Mesendoderm (in vitro differentiated cells): ENCODE results near the gene ZNF423.

ENCODE experiments used
- DNase-seq: peaks from one replicate; pipeline ENCODE4 v3.0.0; 2013
- H2AK5ac ChIP-seq: 2 replicates; pipeline ENCODE4 v1.6.1; 2013; ENCODE audit warnings: low read length, inconsistent platforms
- H2BK120ac ChIP-seq: 2 replicates; pipeline ENCODE4 v1.6.1; 2013; ENCODE audit warnings: low read depth, mild to moderate bottlenecking, low read length, moderate library complexity, mixed read lengths
- H2BK15ac ChIP-seq: replicated peaks from 2 replicates; pipeline ENCODE4 v1.6.1; 2013; ENCODE audit warnings: low read depth, mild to moderate bottlenecking, moderate library complexity
- H2BK5ac ChIP-seq: 2 replicates; pipeline ENCODE4 v1.6.1; 2013; ENCODE audit warnings: low read length, inconsistent platforms
- H3K18ac ChIP-seq: 2 replicates; pipeline ENCODE4 v1.6.1; 2013; ENCODE audit warnings: mild to moderate bottlenecking, low read length, mixed read lengths
- H3K23ac ChIP-seq: one replicate; pipeline ENCODE4 v1.6.1; 2013; ENCODE audit warnings: low read length
- H3K27ac ChIP-seq: 2 replicates; pipeline ENCODE4 v1.5.1; 2013; ENCODE audit warnings: low read depth, mild to moderate bottlenecking, inconsistent platforms, low read length, moderate library complexity
- H3K27me3 ChIP-seq: 2 replicates; pipeline ENCODE4 v1.6.1; 2013; ENCODE audit warnings: low read length, control low read depth, mild to moderate bottlenecking, inconsistent platforms; ENCODE audit not compliant: insufficient read depth, poor library complexity
- H3K36me3 ChIP-seq: 2 replicates; pipeline ENCODE4 v1.6.1; 2013; ENCODE audit warnings: low read length, inconsistent platforms; ENCODE audit not compliant: control insufficient read depth, insufficient read depth
- H3K4ac ChIP-seq: one replicate; pipeline ENCODE4 v1.6.1; 2013; ENCODE audit warnings: low read depth, mild to moderate bottlenecking, low read length, moderate library complexity
- H3K4me1 ChIP-seq: 2 replicates; pipeline ENCODE4 v1.6.1; 2013; ENCODE audit warnings: low read depth, low read length, inconsistent platforms; ENCODE audit not compliant: control insufficient read depth
- H3K4me2 ChIP-seq: 2 replicates; pipeline ENCODE4 v1.6.1; 2013; ENCODE audit warnings: low read length
- H3K4me3 ChIP-seq: 2 replicates; pipeline ENCODE4 v1.5.1; 2013; ENCODE audit warnings: mild to moderate bottlenecking, low read length
- H3K56ac ChIP-seq: one replicate; pipeline ENCODE4 v1.6.1; 2013; ENCODE audit warnings: low read length
- H3K79me1 ChIP-seq: 2 replicates; pipeline ENCODE4 v1.6.1; 2013; ENCODE audit warnings: low read length, inconsistent platforms
- H3K79me2 ChIP-seq: 2 replicates; pipeline ENCODE4 v1.6.1; 2013; ENCODE audit warnings: mild to moderate bottlenecking, low read length; ENCODE audit not compliant: control insufficient read depth, insufficient read depth
- H3K9ac ChIP-seq: 2 replicates; pipeline ENCODE4 v1.6.1; 2013; ENCODE audit warnings: low read length, inconsistent platforms
- H4K5ac ChIP-seq: one replicate; pipeline ENCODE4 v1.6.1; 2013; ENCODE audit warnings: low read length
- H4K8ac ChIP-seq: one replicate; pipeline ENCODE4 v1.6.1; 2013; ENCODE audit warnings: low read depth, mild to moderate bottlenecking, control low read depth, low read length, moderate library complexity
- WGBS: extraction: QIAGEN DNeasy Blood & Tissue Kit; methylation state at CpG from one replicate; pipeline ENCODE4 v1.1.7; 2013; ENCODE audit warnings: low lambda C conversion rate, missing lambda C conversion rate; ENCODE audit not compliant: insufficient coverage; ENCODE audit errors: extremely low coverage; 5-methylcytosine and 5-hydroxymethylcytosine counted together

Gene ZNF423

DNA sequence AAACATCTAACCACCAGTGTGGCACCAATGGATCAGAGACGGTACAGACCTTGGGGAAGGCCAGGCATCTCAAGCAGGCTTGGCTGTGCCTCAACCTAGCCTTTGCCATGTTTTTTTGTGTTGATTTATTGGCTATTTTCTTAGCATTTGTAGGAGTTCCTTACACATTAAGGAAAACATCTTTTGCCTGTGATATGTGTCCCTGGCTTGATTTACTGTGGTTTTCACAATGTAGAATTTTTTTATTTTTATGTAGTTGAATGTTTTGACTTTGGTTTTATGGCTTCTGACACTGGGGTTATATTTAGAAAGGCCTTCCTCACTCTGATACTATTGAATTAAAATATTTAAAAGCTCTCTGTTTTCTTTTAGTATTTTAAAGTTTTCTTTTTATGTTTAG is 132.6 kb downstream of the ZNF423 start:
- Histone ChIP-seq H3K4me1 (peaks cover 2% of the 10 kb centered on the region), H3K56ac (no peak overlapping the region), H3K27me3 (no peaks in the 10 kb centered on the region), H3K79me2 (no peaks in the 10 kb centered on the region), H4K5ac (no peak overlapping the region), H2BK15ac (no peak overlapping the region), H3K4ac (no peak overlapping the region), H2BK5ac (no peak overlapping the region), H2AK5ac (no peak overlapping the region), H3K23ac (no peak overlapping the region), H4K8ac (no peak overlapping the region), H3K9ac (no peak overlapping the region), H3K36me3 (no peaks in the 10 kb centered on the region), H2BK120ac (no peak overlapping the region), H3K27ac (no peak overlapping the region), H3K4me3 (no peak overlapping the region), H3K79me1 (peaks cover 7% of the 10 kb centered on the region), H3K4me2 (no peak overlapping the region), H3K18ac (no peak overlapping the region)
- no peak for DNase-seq
- no CpG with 5 or more reads among the region's 1 CpG for WGBS

DNA sequence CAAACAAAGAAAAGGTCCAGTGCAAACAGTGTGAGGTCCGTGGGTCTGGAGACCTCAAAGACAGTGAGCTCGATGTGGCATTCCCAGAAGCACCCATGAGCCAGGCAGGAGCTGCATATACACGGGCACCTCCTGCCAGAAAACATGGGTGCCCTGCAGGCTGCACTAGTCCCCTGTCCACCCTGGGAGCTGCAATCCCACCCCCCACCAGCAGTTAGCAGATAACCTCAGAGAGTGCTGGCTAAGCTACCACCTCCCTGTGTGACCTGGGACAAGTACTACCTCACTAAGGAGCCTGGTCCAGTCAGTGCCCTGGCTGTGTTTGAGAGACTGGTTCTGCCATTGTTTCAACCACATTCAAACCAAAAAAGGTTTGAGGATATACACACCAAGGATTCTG is 135.7 kb downstream of the ZNF423 start:
- Histone ChIP-seq H3K18ac (no peak overlapping the region), H2AK5ac (no peak overlapping the region), H3K79me1 (peaks cover 8% of the 10 kb centered on the region), H2BK5ac (no peak overlapping the region), H4K8ac (no peak overlapping the region), H3K4ac (no peak overlapping the region), H3K27me3 (no peaks in the 10 kb centered on the region), H3K27ac (no peak overlapping the region), H3K9ac (no peak overlapping the region), H3K23ac (no peak overlapping the region), H3K56ac (no peak overlapping the region), H2BK120ac (no peak overlapping the region), H3K4me3 (no peak overlapping the region), H3K36me3 (no peaks in the 10 kb centered on the region), H3K4me2 (no peak overlapping the region), H2BK15ac (no peak overlapping the region), H3K4me1 (peaks cover 2% of the 10 kb centered on the region), H3K79me2 (no peaks in the 10 kb centered on the region), H4K5ac (no peak overlapping the region)
- peak; percentile 33 for DNase-seq
- no CpG with 5 or more reads among the region's 3 CpGs for WGBS

DNA sequence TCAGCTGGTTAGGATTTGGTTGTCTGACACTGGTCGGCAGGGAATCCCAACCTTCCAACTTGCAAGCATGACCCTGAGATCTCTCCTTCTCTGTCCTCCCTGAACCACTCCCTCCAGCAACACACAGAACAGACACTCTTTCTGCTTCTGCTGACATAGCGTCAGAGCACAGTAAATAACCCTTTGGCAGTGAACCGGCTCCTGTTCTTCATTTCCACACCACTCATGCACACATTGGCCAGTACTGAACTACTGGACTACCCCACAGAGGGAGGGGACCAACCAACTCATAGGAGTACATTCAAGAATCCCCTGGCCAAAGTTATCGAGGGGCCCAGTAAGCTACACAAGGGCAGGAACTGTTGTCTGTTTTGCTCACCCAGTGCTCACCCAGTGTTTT is 138.2 kb downstream of the ZNF423 start:
- Histone ChIP-seq H3K27ac (no peak overlapping the region), H3K79me2 (no peaks in the 10 kb centered on the region), H3K4ac (no peak overlapping the region), H3K79me1 (peaks cover 8% of the 10 kb centered on the region), H3K36me3 (no peaks in the 10 kb centered on the region), H3K9ac (no peak overlapping the region), H3K4me3 (no peak overlapping the region), H3K4me1 (peaks cover 2% of the 10 kb centered on the region), H3K4me2 (no peak overlapping the region), H3K18ac (no peak overlapping the region), H4K8ac (no peak overlapping the region), H2BK120ac (no peak overlapping the region), H2BK15ac (no peak overlapping the region), H3K23ac (no peak overlapping the region), H2BK5ac (no peak overlapping the region), H3K27me3 (no peaks in the 10 kb centered on the region), H3K56ac (no peak overlapping the region), H4K5ac (no peak overlapping the region), H2AK5ac (no peak overlapping the region)
- no peak for DNase-seq
- no CpG with 5 or more reads among the region's 4 CpGs for WGBS

DNA sequence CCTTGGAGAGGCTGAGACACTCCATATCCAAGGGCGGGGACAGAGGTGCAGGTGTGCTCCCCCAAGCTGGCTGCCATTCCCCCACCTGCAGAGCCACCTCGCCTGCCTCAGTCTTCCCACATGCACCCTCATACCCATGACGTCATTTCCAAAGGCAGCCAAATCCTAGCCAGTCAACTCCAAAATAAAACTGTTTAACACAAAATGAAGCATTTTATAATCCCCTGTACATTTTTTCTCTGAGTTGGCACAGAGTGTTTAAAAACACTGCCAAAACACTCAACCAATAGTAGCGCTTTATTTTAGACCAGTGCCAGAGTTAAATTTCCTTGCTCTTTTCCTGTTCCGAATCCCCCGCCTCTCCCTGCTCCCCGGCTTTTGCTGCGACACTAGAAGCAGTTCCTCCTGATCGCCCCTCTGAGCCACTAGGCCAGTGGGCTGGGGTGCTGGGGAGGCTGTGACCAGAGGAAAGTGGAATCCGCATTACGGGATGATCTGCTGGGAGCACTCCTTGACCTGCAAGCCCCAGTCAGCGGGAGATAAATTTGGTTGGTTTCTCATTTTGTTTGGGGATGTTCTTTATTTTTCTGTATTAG is 139.5 kb downstream of the ZNF423 start:
- Histone ChIP-seq H3K4me3 (no peak overlapping the region), H3K79me1 (peaks cover 6% of the 10 kb centered on the region), H3K9ac (no peak overlapping the region)

DNA sequence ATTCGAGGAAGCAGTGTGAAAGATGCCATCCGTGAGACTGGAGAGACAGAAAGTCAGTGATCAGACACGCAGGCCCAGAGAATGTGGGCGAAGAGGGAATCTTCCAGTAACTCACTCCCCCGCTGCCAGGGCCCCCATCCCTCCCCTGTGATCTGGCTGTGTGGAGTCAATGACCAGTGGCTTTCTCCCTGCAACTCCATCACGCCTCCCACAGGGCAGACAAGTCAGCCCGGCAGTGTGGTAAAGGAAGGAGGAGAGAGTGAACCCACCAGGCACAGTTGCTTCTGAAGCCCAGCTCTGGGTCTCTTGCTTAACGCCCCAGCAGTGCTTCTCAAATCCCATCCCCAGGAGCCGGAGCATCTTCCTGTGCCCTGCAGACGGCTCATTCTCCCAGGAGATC is 142.1 kb downstream of the ZNF423 start:
- Histone ChIP-seq H2AK5ac (no peak overlapping the region), H3K4ac (no peak overlapping the region), H3K18ac (no peak overlapping the region), H3K4me3 (no peak overlapping the region), H3K79me1 (peaks cover 2% of the 10 kb centered on the region), H3K56ac (peak overlapping the region; percentile 42), H3K4me2 (no peak overlapping the region), H2BK5ac (no peak overlapping the region), H2BK120ac (no peak overlapping the region), H3K4me1 (no peaks in the 10 kb centered on the region), H4K5ac (no peak overlapping the region), H3K36me3 (no peaks in the 10 kb centered on the region), H4K8ac (no peak overlapping the region), H3K9ac (no peak overlapping the region), H3K79me2 (no peaks in the 10 kb centered on the region), H3K27ac (no peak overlapping the region), H2BK15ac (no peak overlapping the region), H3K23ac (no peak overlapping the region), H3K27me3 (no peaks in the 10 kb centered on the region)
- DNase-seq: peak; percentile 21
- WGBS: no CpG with 5 or more reads among the region's 10 CpGs

More for the DNA sequence above, 139.5 kb downstream of the ZNF423 start:
- no peak overlapping the region for H3K23ac ChIP-seq
- H3K4me1 ChIP-seq: peaks cover 2% of the 10 kb centered on the region
- H2BK15ac ChIP-seq: no peak overlapping the region
- no peaks in the 10 kb centered on the region for H3K27me3 ChIP-seq
- H3K36me3 ChIP-seq: no peaks in the 10 kb centered on the region
- no peak for DNase-seq
- H3K79me2 ChIP-seq: no peaks in the 10 kb centered on the region
- H3K27ac ChIP-seq: no peak overlapping the region
- H4K8ac ChIP-seq: no peak overlapping the region
- H3K18ac ChIP-seq: no peak overlapping the region
- no peak overlapping the region for H2BK120ac ChIP-seq
- H3K56ac ChIP-seq: no peak overlapping the region
- H4K5ac ChIP-seq: no peak overlapping the region
- WGBS: no CpG with 5 or more reads among the region's 12 CpGs
- H2AK5ac ChIP-seq: no peak overlapping the region
- no peak overlapping the region for H3K4me2 ChIP-seq
- H3K4ac ChIP-seq: no peak overlapping the region
- H2BK5ac ChIP-seq: no peak overlapping the region

DNA sequence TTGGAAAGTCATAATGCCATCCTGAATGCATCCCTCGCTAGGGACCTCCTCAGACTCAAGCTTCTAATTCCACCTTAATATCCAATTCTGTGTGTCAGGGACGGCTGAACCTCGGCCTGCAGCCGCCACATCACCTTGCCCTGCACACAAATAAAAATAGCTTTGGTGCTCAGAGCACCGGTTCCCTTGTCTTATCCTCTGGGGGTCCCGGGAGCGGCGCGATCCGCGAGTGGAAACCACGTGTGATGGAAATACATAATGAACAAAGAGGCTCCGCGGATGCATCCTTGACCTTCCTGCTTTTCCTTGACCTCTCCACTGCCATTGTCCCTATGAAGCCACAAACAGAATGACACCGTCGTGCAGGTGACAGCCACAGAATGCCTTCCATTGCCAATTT is 143.4 kb downstream of the ZNF423 start:
- no peak overlapping the region for H3K27ac ChIP-seq
- no CpG with 5 or more reads among the region's 16 CpGs for WGBS

More for the DNA sequence above, 143.4 kb downstream of the ZNF423 start:
- Histone ChIP-seq H3K56ac (no peak overlapping the region), H4K8ac (no peak overlapping the region), H3K23ac (peak overlapping the region; percentile 15), H2AK5ac (no peak overlapping the region), H3K27me3 (no peaks in the 10 kb centered on the region), H3K79me1 (no peaks in the 10 kb centered on the region), H3K4ac (no peak overlapping the region), H3K79me2 (no peaks in the 10 kb centered on the region), H3K4me2 (no peak overlapping the region), H2BK15ac (no peak overlapping the region), H3K36me3 (no peaks in the 10 kb centered on the region), H2BK120ac (no peak overlapping the region), H3K4me3 (no peak overlapping the region), H4K5ac (no peak overlapping the region), H3K18ac (no peak overlapping the region), H3K9ac (no peak overlapping the region), H2BK5ac (no peak overlapping the region), H3K4me1 (no peaks in the 10 kb centered on the region)
- DNase-seq: no peak
